Chondrocyte (in vitro differentiated cells): ENCODE measurements around the gene CCL15. TPM values are rescaled to one million over a fixed set of nuclear protein-coding genes. Genes with fewer than 3 reads are reported as not detected.
A peak's percentile ranks its signal among the peaks of the same experiment; 100 is the strongest.
"Not testable (repeated sequence)": the region's sequence is repeated elsewhere in the genome, so short reads cannot be mapped to it uniquely, and the experiment has no call there.

Experiments used
- DNase-seq: peaks from one replicate; pipeline ENCODE4 v3.0.0; 2021; ENCODE audit warnings: mixed read lengths, low spot score
- H3K27ac Mint-ChIP-seq: one replicate; pipeline ENCODE4 v1.8.0; 2021; ENCODE audit warnings: mild to moderate bottlenecking, moderate library complexity, mixed read lengths; ENCODE audit not compliant: unreplicated experiment
- H3K27me3 Mint-ChIP-seq: 2 replicates; pipeline ENCODE4 v1.8.0; 2021; ENCODE audit warnings: low read depth, mixed read lengths
- H3K36me3 Mint-ChIP-seq: 2 replicates; pipeline ENCODE4 v1.8.0; 2021; ENCODE audit warnings: low read depth, mixed read lengths
- H3K4me1 Mint-ChIP-seq: 2 replicates; pipeline ENCODE4 v1.8.0; 2021; ENCODE audit warnings: low read depth, mild to moderate bottlenecking, mixed read lengths
- H3K4me3 Mint-ChIP-seq: one replicate; pipeline ENCODE4 v1.8.0; 2021; ENCODE audit warnings: mild to moderate bottlenecking, moderate library complexity, mixed read lengths; ENCODE audit not compliant: unreplicated experiment
- H3K9me3 Mint-ChIP-seq: 2 replicates; pipeline ENCODE4 v1.8.0; 2021; ENCODE audit warnings: low read depth, mixed read lengths
- total RNA-seq: library from RNA; stranded (reverse); gene quantifications from 3 replicates; pipeline ENCODE4 v1.2.1, GENCODE V29; 2021
- TF ChIP-seq, protein P1 (sequence below): fragments of 200-600 bp; sonication (generic); IDR thresholded peaks from 2 replicates; pipeline ENCODE4 v1.5.0; 2021; ENCODE audit warnings: antibody characterized with exemption, mild to moderate bottlenecking, moderate library complexity

Gene CCL15
- total RNA-seq, 1 donor from 2014 or later, result not detected

DNA sequence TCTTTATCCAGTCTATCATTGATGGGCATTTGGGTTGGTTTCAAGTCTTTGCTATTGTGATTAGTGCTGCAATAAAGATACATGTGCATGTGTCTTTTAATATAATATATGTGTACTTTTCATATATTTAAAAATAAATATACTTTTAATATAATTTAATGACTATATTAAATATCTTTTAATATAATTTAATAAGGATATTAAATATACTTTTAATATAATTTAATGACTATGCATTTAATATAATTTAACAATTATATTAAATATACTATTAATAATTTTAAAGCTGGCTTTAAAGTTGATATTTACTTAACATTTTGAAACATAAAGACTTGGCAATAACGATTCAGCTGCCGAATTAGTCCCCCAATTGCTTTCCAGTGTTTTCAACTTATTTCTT is 15.2 kb upstream of the CCL15 start:
- no peaks in the 10 kb centered on the region for H3K36me3 Mint-ChIP-seq
- H3K9me3 Mint-ChIP-seq, result peaks cover 6% of the 10 kb centered on the region
- peaks cover 40% of the 10 kb centered on the region for H3K27me3 Mint-ChIP-seq
- H3K4me1 Mint-ChIP-seq, result no peaks in the 10 kb centered on the region
- TF ChIP-seq, protein P1, sequence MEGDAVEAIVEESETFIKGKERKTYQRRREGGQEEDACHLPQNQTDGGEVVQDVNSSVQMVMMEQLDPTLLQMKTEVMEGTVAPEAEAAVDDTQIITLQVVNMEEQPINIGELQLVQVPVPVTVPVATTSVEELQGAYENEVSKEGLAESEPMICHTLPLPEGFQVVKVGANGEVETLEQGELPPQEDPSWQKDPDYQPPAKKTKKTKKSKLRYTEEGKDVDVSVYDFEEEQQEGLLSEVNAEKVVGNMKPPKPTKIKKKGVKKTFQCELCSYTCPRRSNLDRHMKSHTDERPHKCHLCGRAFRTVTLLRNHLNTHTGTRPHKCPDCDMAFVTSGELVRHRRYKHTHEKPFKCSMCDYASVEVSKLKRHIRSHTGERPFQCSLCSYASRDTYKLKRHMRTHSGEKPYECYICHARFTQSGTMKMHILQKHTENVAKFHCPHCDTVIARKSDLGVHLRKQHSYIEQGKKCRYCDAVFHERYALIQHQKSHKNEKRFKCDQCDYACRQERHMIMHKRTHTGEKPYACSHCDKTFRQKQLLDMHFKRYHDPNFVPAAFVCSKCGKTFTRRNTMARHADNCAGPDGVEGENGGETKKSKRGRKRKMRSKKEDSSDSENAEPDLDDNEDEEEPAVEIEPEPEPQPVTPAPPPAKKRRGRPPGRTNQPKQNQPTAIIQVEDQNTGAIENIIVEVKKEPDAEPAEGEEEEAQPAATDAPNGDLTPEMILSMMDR, result no peak
- H3K27ac Mint-ChIP-seq, result no peak overlapping the region
- no peak for DNase-seq
- no peak overlapping the region for H3K4me3 Mint-ChIP-seq

DNA sequence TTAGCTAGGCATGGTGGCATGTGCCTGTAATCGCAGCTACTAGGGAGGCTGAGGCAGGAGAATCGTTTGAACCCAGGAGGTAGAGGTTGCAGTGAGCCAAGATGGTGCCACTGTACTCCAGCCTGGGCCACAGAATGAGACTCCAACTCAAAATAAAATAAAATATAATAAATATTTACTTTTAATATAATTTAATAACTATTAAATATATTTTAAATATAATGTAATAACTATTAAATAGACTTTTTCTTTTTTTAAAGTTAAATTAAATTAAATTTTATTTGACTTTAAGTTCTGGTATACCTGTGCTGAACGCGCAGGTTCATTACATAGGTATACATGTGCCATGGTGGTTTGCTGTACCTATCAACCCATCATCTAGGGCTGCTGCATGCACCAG is 14.5 kb upstream of the CCL15 start:
- not testable (repeated sequence) for H3K9me3 Mint-ChIP-seq, DNase-seq, H3K4me3 Mint-ChIP-seq, H3K27ac Mint-ChIP-seq, H3K36me3 Mint-ChIP-seq, H3K4me1 Mint-ChIP-seq
- H3K27me3 Mint-ChIP-seq, result peaks cover 39% of the 10 kb centered on the region

DNA sequence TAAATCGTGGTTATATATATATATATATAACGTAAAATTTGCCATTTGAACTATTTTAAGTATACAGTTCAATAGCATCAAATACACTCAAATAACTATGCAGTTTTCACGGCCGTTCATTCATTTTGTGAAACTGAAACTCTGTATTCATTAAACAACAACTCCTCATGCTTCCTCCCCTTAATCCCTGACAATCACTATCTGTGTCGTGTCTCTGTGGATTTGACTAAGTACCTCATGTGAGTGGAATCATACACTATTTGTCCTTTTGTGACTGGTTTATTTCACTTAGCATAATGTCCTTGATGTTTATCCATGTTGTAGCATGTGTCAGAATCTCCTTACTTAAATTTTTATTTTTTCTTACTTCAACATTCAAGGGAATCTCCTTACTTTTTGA is 13.6 kb upstream of the CCL15 start:
- Mint-ChIP-seq H3K4me3 (no peak overlapping the region), H3K27me3 (peaks cover 35% of the 10 kb centered on the region), H3K36me3 (no peaks in the 10 kb centered on the region), H3K9me3 (peaks cover 6% of the 10 kb centered on the region), H3K4me1 (no peaks in the 10 kb centered on the region), H3K27ac (no peak overlapping the region)
- TF ChIP-seq, protein P1, result no peak
- no peak for DNase-seq

DNA sequence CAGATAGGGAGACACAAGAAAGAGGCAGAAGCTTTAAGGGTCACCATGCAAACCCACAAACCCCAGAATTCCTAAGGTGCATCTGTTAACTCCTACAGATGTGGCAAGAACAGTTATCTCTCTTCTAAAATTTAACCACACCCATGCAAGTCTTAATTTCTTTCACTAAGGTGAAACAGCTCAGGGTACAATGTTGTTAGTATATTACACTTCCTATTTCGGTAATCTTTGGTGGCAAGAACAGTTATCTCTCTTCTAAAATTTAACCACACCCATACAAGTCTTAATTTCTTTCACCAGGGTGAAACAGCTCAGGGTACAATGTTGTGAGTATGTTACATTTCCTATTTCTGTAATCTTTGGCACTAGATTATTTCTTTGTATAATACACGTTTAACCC is 9.8 kb upstream of the CCL15 start:
- H3K27ac Mint-ChIP-seq, result no peak overlapping the region
- peaks cover 16% of the 10 kb centered on the region for H3K27me3 Mint-ChIP-seq
- no peak for DNase-seq
- no peak overlapping the region for H3K4me3 Mint-ChIP-seq
- no peaks in the 10 kb centered on the region for H3K36me3 Mint-ChIP-seq
- H3K4me1 Mint-ChIP-seq, result no peaks in the 10 kb centered on the region
- H3K9me3 Mint-ChIP-seq, result peaks cover 12% of the 10 kb centered on the region
- TF ChIP-seq, protein P1, result no peak

DNA sequence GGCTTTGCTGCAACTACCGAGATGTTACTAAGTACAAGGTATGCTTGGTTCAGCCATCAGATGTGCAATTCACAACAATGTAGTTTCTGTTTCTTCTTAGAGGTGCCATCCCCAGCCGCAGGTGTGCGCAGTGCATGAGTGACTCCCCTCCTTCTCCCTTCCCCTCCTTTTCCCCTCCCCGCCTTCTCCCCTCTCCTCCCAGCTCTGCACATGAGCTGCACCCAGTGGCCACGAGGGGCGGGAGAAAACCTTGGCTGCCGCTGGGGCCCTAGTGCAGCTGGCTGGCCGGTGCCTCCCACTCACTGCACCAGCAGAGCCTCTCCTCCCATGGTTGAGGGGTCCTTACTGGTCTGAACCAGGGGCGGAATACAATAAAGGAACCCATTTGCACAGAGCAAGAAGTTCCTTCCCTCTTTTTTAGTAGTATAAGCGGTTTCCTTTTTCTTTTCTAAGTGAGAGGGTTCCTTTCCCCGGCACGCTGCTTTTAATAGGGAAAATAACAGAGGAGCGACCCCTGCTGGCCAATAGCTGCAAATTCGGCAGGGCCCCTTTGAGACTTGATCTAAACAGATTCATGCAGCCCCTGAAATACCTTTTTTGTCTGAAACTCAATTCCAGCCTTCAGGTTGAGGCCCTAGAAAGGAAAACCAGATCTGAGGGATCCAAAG is 7.8 kb upstream of the CCL15 start:
- Mint-ChIP-seq H3K27ac (no peak overlapping the region), H3K9me3 (peaks cover 12% of the 10 kb centered on the region), H3K36me3 (no peaks in the 10 kb centered on the region), H3K27me3 (peaks cover 20% of the 10 kb centered on the region), H3K4me1 (no peaks in the 10 kb centered on the region), H3K4me3 (no peak overlapping the region)
- TF ChIP-seq, protein P1, result peak; percentile 61
- no peak for DNase-seq

DNA sequence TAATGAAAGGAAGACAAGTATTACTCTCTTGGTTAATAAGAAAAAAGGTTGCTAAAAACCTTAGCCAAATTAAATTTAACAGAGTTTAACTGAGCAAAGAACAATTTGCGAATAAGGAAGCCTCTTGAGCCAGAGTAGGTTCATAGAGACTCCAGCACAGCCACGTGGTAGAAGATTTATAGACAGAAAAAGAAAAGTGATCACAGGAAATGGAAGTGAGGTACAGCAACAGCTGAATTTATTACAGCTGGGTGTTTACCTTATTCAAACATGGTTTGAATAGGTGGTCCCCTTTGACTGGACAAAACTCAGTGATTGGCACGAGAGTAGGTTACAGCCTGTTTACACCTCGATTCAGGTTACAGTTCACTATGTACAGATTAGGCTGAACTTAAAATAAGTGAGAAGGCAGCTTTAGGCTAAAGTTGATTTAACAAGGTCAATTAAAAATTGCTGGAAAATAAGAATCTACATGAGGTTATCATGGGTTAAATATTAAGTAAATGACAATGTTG is 3.3 kb upstream of the CCL15 start:
- DNase-seq, result no peak
- H3K27me3 Mint-ChIP-seq, result peaks cover 15% of the 10 kb centered on the region
- H3K4me1 Mint-ChIP-seq, result no peaks in the 10 kb centered on the region
- TF ChIP-seq, protein P1, result no peak
- H3K36me3 Mint-ChIP-seq, result no peaks in the 10 kb centered on the region
- no peak overlapping the region for H3K4me3 Mint-ChIP-seq
- no peak overlapping the region for H3K27ac Mint-ChIP-seq
- H3K9me3 Mint-ChIP-seq, result peaks cover 6% of the 10 kb centered on the region
